EH (cell line): ENCODE results near the gene ATG14.

Experiments used
- DNase-seq: peaks from one replicate; pipeline ENCODE4 v3.0.0-alpha.2; 2015; ENCODE audit warnings: low read depth

ATG14 gene

DNA sequence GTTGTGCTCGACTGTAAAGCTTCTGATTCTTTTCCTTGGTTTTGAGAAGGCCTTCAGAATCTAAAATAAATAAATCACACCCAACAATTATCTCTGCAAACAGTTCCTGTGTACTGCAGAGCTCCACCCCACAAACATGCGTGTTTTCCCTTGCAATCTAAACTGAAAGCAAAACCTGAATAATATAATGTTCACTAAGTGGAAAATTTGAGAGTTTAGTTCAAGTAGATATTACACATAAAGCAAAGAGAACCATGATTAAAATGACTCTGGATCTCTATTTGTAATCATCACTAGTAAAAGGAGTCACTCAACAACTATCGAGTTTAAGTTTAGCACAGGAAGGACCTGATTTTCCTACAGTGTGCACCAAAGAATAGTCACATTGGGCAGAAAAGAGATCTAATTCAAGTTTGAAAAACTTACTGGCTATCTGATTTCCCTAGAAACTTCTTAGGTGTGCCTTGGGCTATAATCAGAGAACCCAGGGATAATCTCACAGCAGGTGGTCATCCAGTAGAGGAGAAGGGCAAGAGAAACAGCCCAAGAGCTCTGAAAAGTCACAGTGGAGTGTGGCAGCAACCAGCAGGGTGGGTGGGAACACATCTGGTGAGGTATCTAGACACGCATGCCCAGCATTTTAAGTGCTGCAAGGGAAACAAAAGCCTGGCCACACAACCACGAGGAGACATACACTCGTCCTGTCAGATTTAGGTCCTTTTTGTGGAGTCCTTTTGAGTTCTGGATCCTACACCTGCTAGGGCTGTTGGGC, 25.4 kb downstream of the ATG14 start:
- no peak for DNase-seq

DNA sequence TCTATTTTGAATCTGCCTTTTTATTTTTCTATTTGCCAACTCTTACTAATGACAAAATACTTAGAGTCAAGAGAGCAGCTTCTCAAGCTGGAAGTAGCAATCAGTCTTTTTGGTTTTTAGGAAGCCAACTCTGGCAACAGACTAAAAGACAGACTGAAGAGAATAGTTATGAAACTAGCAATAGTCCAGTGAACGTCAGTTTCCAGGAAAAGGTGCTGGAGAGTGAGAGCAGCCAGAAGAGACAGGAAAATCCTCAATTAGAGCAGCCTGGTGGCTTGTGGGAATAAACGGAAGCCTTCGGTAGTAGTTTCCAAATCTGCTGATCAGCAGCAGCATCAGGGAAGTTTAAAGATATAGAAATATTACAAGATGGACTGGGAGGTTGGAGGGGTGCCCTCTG, 27.1 kb downstream of the ATG14 start:
- DNase-seq, result no peak

DNA sequence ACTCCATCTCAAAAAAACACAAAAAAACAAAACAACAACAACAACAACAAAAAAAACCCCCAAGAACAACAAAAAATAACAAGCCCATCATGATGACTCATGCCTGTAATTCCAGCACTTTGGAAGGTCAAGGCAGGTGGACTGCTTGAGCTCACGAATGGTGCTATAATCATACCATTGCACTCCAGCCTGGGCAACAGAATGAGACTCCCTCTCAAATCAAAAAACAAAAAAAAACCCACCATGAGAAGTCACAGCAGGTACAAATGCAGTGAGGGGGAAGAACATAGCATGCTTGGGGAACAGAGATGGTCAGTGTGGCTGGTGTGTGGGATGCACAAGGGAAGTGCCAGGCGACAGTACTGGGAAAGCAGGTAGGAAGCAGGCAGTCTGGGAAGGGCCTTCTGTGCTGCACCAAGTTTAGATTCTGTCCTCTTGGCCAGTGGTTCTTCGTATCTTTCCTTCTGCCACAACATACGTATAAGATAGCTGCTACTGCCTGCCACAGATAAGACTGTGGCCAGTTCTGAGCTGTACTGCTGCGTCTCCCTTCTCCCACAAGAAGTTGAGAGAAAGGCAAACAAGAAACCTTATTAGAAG, 28.0 kb downstream of the ATG14 start:
- DNase-seq, result no peak

DNA sequence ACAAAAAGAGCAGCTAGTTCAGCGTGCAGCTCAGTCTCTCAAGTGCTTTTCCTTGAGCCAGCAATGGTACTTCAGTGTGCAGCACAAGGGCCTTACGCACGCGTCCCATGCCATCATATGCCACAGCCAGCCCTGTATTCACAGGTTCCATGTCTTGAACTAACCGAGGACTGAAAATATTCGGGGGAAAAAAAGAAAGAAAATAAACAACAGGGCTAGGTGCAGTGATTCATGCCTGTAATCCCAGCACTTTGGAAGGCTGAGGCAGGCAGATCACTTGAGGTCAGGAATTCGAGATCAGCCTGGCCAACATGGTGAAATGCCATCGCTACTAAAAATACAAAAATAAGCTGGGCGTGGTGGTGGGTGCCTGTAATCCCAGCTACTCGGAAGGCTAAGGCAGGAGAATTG, 28.6 kb downstream of the ATG14 start:
- DNase-seq, result peak; percentile 61

DNA sequence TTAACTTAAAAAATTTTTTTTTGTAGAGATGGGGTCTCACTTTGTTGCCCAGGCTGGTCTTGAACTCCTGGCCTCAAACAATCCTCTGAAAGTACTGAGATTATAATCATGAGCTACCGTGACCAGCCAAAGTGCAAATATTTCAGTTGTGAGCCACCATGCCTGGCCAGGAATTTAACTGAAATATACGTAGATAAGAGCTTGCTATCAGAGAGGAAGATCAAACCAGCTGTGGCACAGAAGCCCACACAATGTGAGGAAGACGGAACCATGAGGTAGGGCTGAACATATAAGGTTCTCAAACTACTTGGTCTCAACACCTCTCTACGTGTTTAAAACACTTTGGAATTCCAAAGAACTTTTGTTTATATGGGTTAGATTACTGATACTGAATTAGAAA, 29.1 kb downstream of the ATG14 start:
- peak; percentile 66 for DNase-seq

DNA sequence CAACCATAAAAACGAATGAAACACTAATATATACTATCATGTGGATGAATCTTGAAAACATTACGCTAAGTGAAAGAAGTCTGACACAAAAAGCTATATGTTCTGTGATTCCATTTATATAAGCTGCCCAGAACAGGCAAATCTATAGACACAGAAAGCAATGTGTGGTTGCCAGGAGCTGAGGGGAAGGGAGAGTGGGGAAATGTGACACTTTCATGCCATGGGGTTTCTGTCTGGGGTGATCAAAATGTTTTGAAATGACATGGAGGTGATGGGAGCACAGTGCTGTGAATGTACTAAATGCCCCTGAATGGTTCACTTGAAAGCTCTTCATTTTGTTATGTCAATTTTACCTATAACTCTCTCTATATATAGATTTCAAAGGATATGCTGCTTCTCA, 30.1 kb downstream of the ATG14 start:
- DNase-seq, result no peak

DNA sequence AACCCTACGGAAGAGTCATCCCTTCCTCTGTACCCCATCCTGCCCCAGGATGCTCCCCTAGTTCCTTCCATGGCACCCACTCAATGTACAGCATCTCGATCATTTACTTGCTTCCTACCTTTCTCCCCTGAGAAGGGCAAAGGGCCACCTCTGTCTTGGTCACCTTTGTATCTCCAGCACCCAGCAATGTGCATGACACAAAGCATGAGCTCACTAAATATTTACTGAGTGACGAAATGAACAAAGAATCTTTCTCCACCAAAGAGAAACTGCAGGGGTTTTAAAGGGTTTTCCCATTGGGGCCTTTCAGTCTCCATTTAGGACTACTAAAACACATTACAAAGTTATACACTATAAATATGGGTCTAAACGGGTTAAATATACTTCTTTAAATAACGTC, 30.6 kb downstream of the ATG14 start:
- DNase-seq, result no peak

DNA sequence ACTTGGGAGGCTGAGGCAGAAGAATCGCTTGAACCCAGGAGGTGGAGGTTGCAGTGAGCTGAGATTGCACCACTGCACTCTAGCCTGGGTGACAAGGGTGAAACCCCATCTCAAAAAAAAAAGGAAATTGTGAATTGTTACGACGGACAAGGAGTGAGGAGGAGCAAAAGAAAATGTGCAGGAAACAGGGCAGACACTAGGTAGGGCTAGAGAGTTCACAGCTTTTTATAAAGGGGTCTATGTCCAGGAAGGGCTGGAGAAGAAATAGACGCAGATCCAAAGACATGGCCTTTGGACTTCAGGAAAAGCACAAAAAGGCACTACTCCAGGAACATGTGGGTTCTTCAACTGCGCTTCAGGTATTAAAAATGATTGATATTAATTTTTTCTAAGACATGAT, 34.4 kb downstream of the ATG14 start:
- no peak for DNase-seq

DNA sequence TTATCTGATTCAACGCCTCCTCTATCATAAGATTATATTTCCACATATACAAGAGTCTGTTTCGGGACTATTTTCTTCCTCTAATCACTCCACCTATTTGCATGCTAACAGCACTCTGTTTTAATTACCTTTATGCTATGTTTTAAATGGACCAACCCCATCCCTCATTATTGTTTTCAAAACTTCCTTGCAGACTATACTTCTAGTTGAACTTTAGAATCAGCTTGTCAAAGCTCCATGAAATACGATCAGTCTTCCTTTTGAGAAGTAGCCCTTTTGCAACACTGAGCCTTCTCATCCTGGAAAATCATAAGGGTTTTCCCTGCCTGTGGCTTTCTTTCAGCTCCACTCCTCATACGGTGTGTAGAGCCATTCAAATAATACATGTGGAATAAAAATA, 36.9 kb downstream of the ATG14 start:
- no peak for DNase-seq

DNA sequence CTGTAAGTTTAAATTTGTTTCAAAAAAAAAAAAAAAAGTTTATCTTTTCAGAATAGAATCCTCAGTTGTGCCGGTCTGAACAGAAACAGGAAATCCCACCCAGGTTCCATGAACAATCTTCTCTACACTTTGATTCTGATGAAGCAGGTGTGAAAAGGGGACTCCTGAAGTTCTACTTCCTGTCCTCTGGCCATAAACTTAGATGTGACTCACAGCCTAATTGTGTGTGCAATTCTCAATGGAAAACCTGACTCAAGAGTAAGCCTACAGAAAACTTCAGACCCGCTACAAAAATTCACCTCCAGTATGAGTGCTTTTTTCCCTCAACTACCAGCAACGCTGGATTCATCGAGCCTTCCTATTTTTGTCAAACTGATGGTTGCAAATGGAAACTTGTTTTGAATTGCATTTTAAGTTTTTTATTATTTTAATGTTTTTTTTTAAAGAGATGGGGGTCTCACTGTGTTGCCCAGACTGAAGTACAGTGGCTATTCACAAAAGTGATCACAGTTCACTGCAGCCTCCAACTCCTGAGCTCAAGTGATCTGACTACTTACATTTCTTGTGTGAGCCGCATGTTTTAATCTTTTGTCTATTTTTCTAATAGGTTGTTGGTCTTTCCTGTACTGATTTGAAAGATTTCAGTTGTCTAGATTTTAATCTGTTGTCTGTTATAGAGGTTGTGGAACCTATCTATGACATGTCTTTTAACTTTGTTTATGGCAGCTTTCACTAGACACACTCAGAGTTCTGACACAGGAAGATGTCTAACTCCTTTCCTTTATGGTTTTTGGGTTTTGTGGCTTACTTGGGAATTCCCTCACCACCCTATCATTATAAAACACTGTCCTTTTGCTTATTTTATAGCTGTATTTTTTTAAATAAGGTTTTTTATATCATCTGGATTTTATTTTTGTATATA, 37.6 kb downstream of the ATG14 start:
- DNase-seq, result peak; percentile 60

DNA sequence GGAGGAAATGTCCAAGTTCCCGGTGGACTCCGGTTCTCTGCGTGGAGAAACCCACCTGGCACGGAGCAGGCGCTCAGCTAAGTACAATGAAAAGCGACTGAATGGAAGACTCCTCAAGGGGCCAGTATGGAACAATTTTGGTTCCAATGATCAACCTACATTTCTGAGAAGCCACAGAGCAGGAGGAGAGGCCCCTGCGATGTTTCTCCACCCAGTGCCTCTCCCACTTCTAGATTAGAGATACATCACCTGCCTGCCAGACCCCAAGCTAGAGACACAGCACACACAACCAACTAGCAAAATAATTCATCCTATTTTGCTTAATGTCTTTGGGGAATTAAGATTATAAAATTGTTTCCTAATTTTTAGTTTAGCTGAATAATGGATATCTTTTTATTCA, 38.8 kb downstream of the ATG14 start:
- no peak for DNase-seq

DNA sequence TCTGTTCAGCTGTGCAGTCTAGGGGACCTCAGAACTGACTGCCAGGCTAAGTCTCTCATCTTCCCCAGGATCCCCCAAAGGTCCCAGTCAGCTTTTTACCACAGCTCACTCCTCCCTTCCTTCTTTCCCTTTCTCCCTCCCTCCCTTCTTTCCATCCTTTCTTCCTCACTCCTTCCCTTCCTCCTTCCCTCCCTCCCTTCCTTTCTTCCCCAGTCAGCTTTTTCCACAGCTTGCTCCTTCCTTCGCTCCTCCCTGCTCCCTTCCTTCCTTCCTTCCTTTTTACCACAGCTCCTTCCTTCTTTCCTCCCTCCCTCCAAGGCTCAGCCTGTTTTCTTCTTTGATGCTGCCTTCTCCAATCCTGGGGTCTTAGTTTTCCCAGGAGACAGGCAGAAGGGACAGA, 39.2 kb downstream of the ATG14 start:
- DNase-seq, result no peak

DNA sequence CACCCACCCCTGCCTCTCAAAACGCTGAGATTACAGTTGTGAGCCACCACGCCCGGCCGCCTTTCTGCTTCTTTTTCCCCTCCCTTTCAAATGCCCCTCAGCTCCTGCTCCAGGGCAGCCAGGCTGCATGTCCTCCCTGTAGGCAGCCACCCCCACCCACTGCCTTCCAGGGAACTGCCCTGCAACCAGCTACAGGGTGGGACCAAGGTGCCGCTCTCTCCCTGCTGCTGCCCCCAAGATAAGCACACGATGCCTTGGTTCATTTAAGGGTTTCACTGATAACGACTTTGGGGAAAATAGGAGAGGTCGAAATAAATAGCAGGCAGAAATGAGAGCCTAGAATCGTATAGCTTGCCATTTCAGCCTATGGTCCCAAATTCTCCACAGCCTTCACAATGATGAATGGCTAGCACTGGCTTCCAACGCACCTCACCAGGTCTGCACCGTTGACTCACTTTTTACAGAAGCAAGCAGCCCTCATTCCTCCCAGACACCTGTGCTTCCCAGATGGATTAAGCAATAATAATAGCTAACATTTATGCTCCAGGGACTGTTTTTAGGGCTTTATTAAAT, 40.7 kb downstream of the ATG14 start:
- DNase-seq, result no peak

DNA sequence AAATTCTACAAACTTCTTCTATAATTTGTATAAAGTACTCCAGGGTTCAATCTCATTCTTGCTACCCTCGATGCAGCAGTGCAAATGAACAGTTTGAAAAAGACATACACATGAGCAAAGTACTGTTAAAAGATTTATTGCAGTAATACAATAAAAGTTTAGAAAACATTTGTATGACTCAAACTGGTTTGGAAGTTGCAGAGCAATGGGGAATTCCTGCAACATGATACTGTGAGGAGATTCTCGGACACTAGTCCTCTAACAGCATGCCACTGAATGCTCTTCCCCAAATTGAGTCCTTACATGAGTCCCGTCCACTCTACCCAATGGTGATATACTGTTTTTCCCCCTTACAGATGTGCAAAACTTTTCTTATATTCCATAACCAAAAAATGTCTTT, 45.4 kb downstream of the ATG14 start:
- peak; percentile 78 for DNase-seq

DNA sequence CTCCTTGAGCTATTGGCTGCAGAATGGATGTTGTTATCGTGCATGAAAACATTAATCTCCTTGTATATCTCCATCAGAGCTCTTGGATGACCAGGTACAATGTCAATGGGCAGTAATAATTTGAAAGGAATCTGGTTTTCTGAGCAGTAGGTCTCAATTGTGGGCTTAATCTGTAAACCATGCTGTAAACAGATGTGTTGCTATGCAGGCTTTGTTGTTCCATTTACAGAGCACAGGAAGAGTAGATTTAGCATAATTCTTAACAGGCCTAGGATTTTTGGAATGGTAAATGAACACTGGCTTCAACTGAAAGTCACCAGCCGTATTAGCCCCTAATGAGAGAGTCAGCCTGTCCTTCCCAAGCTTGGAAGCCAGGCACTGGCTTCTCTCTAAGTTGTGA, 50.4 kb downstream of the ATG14 start:
- DNase-seq, result no peak

DNA sequence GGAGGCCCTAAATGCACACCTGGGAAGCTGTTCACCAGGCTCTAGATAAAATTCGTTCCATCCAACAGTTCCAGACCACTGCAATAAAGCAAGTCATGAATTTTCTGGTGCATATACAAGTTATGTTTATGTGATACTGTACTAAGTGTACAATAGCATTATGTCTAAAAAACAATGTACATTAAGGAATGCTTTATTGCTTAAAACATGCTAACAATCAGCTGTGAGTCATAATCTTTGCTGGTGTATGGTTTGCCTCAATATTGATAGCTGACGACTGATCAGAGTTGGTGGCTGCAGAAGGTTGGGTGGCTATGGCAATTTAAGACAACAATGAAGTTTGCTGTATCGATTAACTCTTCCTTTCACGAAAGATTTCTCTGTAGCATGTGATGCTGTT, 52.3 kb downstream of the ATG14 start:
- DNase-seq, result no peak

DNA sequence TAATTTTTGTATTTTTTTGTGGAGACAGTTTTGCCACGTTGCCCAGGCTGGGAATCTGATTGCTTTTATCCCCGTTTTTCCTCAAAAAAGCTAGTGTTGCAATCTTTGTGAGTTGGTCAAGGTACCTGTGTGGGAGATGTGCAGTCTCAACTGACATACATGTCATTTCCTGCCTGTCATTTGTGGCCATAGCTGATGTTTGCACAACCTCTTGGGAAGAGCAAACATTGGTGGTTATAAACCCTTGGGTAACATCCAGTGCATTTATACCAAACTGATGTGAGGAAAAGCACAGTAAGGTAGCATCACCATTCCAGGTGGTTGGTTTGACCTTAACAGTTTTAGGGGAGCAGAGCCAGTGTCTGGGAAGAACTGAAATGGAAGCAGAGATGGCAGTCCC, 54.7 kb downstream of the ATG14 start:
- DNase-seq, result no peak

DNA sequence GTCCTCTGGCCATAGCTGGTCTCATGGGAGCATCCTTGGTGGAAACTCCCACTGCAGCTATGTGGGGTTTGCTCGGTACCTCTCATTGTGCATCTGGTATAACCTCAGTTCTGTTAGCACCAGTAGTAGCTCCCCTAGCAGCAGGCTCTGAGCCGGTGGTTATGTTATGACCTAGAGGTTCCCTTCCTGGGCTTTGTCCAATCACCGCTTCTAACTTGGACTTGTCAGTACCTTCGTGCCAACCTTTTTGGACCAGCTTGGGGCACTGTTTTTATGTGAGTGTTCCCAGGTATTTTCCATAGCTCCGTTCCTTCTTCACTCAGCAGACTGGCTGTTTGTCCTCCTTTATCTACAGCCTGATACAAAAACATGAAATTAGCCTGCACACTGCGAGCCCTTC, 55.7 kb downstream of the ATG14 start:
- DNase-seq, result no peak

DNA sequence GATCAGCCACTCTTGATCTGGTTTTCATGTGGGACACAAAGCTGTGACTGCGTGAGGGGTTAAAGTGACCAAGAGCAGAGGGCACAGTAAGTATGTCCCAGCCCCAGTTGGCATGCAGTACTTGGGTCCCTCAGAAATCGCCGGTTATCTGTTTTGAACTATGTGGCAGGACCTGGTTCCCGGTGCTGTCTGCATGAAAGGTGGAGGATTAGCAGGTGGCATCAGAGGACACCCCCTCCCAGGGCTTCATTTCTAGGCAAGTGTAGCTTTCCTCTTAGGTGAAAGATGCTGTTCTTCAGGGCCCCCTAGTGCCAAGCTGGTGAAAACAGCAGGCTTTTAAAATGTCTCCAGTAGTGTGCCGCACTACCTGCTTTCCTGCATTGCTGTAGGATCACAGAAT, 57.1 kb downstream of the ATG14 start:
- peak; percentile 56 for DNase-seq

DNA sequence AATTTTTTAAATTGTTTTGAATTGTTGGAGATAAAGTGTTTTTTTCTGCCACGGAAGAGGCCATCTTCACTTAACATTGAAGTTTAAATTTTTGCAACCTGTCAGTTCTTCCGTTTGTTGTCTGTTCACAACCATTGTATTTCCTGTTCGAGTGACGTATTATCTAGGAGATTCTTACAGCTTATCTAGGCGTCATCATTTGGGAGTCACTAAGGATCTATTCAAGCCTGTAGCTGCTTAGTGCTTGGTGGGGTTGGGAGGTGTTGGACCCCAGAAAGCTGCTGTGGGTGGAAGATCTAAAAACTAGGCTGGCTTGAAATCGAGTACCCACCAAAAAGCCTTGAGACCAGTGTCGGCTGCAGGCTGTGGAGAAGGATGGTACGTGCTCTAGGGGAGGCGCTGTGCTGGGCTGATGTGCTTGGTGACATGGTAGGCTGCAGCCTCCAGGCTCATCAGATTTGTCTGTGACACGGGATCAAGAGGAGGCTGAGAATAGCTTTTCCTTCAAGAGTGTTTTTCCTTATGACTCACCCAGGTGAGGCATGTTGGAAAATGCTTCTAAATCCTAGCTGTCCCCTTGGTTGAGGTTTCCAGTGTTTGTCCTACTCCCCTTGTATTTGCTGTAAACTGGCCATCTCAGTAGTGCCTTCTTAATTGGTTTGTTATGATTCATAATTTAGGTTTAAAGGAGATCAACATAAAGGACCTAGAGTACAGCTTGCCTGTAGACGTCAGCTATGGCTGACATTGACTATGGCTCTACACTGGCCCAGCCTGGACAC, 57.8 kb downstream of the ATG14 start:
- no peak for DNase-seq

DNA sequence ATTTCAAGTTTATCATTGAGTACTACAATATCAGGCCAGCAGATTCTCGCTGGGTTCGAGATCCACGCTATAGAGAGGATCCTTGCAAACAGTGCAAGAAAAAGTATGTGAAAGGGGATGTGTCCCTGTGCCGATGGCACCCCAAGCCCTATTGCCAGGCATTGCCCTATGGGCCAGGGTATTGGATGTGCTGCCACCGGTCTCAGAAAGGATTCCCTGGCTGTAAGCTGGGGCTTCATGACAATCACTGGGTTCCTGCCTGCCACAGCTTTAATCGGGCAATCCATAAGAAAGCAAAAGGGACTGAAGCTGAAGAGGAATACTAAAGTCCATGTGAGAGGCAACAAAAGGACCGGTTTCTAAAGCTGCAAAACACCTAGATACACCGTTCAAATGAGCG, 59.4 kb downstream of the ATG14 start:
- no peak for DNase-seq

DNA sequence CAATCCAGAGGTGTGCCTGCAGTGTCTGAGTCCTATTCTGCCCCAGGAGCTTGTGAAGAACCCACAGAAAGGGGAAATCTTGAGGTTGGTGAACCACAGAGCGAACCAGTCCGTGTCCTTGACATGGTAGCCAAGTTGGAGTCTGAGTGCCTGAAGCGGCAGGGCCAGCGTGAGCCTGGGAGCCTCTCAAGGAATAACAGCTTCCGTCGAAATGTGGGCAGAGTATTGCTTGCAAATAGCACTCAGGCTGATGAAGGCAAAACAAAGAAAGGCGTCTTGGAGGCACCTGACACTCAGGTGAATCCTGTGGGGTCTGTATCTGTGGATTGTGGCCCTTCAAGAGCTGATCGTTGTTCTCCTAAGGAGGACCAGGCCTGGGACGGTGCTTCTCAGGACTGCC, 60.5 kb downstream of the ATG14 start:
- DNase-seq, result no peak
